GM19395 (cell line): ENCODE measurements around the gene DHRS7.

Experiments
- ATAC-seq: cut with Tn5 transposase; IDR thresholded peaks from one replicate; pipeline ENCODE4 v1.9.1; 2021; ENCODE audit warnings: mild to moderate bottlenecking, moderate library complexity; ENCODE audit not compliant: unreplicated experiment

DHRS7 gene

GRCh38 chr14:60184905-60185555, 19.8 kb upstream of the DHRS7 start:
- no peak for ATAC-seq

- peak; percentile 59 for ATAC-seq
Observed at GRCh38 chr14:60184146-60184904, 19.1 kb upstream of the DHRS7 start.

- peak; percentile 50 for ATAC-seq
Observed at GRCh38 chr14:60183741-60184140, 18.5 kb upstream of the DHRS7 start.

GRCh38 chr14:60183138-60183537, 17.9 kb upstream of the DHRS7 start:
- peak; percentile 27 for ATAC-seq

GRCh38 chr14:60179431-60179869, 14.3 kb upstream of the DHRS7 start:
- ATAC-seq = no peak

- ATAC-seq = no peak
Observed at GRCh38 chr14:60178820-60179219, 13.6 kb upstream of the DHRS7 start.

- ATAC-seq = no peak
Observed at GRCh38 chr14:60178164-60178563, 13.0 kb upstream of the DHRS7 start.

- no peak for ATAC-seq
Observed at GRCh38 chr14:60175255-60175902, 10.2 kb upstream of the DHRS7 start.

GRCh38 chr14:60174352-60175254, 9.4 kb upstream of the DHRS7 start:
- no peak for ATAC-seq

- ATAC-seq = no peak
Observed at GRCh38 chr14:60171690-60172089, 6.5 kb upstream of the DHRS7 start.

GRCh38 chr14:60170948-60171347, 5.8 kb upstream of the DHRS7 start:
- ATAC-seq = no peak

GRCh38 chr14:60169722-60170121, 4.5 kb upstream of the DHRS7 start:
- ATAC-seq = no peak

- ATAC-seq = no peak
Observed at GRCh38 chr14:60166142-60166541, 944 bp upstream of the DHRS7 start.

- peak; percentile 27 for ATAC-seq
Observed at GRCh38 chr14:60165547-60165876, 314 bp upstream of the DHRS7 start.

GRCh38 chr14:60164404-60164711, 840 bp downstream of the DHRS7 start:
- peak; percentile 23 for ATAC-seq

GRCh38 chr14:60163693-60164092, 1.5 kb downstream of the DHRS7 start:
- ATAC-seq = no peak

GRCh38 chr14:60161196-60162107, 3.7 kb downstream of the DHRS7 start:
- ATAC-seq = no peak

GRCh38 chr14:60160422-60160821, 4.8 kb downstream of the DHRS7 start:
- ATAC-seq = no peak

- no peak for ATAC-seq
Observed at GRCh38 chr14:60154671-60155070, 10.5 kb downstream of the DHRS7 start.

- no peak for ATAC-seq
Observed at GRCh38 chr14:60153991-60154390, 11.2 kb downstream of the DHRS7 start.
